HG02852 (cell line): ENCODE measurements around the gene PCDH15.

Source experiments
- ATAC-seq: cut with Tn5 transposase; IDR thresholded peaks from one replicate; pipeline ENCODE4 v1.9.1; 2021; ENCODE audit warnings: mild to moderate bottlenecking, moderate library complexity; ENCODE audit not compliant: unreplicated experiment

The PCDH15 gene

GRCh38 chr10:54800741-54801421 is at the start of gene PCDH15:
Gene PCDH15 (minus strand): TSS chr10:54801231. CDS start chr10:54664262, 136,969 bp downstream.
- no peak for ATAC-seq

GRCh38 chr10:54843932-54844331 is 42.9 kb upstream of the PCDH15 start:
- ATAC-seq = no peak

- ATAC-seq = no peak
Observed at GRCh38 chr10:54843085-54843646, 42.1 kb upstream of the PCDH15 start.

- ATAC-seq = no peak
Observed at GRCh38 chr10:54837479-54837878, 36.4 kb upstream of the PCDH15 start.

- ATAC-seq = no peak
Observed at GRCh38 chr10:54833029-54833428, 32.0 kb upstream of the PCDH15 start.

GRCh38 chr10:54826994-54827560 is 26.0 kb upstream of the PCDH15 start:
- no peak for ATAC-seq

- ATAC-seq = no peak
Observed at GRCh38 chr10:54815583-54815982, 14.6 kb upstream of the PCDH15 start.

GRCh38 chr10:54808186-54808935 is 7.3 kb upstream of the PCDH15 start:
- no peak for ATAC-seq

GRCh38 chr10:54799506-54799905 is 1.5 kb downstream of the PCDH15 start:
- ATAC-seq = no peak

GRCh38 chr10:54797636-54798321 is 3.3 kb downstream of the PCDH15 start:
- ATAC-seq = no peak

GRCh38 chr10:54796881-54797280 is 4.2 kb downstream of the PCDH15 start:
- ATAC-seq = no peak

- ATAC-seq = no peak
Observed at GRCh38 chr10:54776622-54777021, 24.4 kb downstream of the PCDH15 start.

GRCh38 chr10:54772468-54773122 is 28.4 kb downstream of the PCDH15 start:
- ATAC-seq = no peak

- ATAC-seq = no peak
Observed at GRCh38 chr10:54769051-54769450, 32.0 kb downstream of the PCDH15 start.

GRCh38 chr10:54758791-54759190 is 42.2 kb downstream of the PCDH15 start:
- no peak for ATAC-seq

GRCh38 chr10:54749623-54750022 is 51.4 kb downstream of the PCDH15 start:
- no peak for ATAC-seq

- no peak for ATAC-seq
Observed at GRCh38 chr10:54745436-54745835, 55.6 kb downstream of the PCDH15 start.

GRCh38 chr10:54742416-54742815 is 58.6 kb downstream of the PCDH15 start:
- no peak for ATAC-seq

GRCh38 chr10:54728511-54728910 is 72.5 kb downstream of the PCDH15 start:
- ATAC-seq = no peak

- ATAC-seq = no peak
Observed at GRCh38 chr10:54722075-54722474, 79.0 kb downstream of the PCDH15 start.

- no peak for ATAC-seq
Observed at GRCh38 chr10:54710918-54711317, 90.1 kb downstream of the PCDH15 start.
